ENCODE data around the gene NPW.
"Not testable (repeated sequence)": the region's sequence is repeated elsewhere in the genome, so short reads cannot be mapped to it uniquely, and the experiment has no call there.

Gene NPW

GRCh38 chr16:2023092-2024031 lies 3.8 kb downstream of the NPW start:
- DNase-seq: peak; percentile 97

- DNase-seq: no peak
These were observed 4.4 kb downstream of the NPW start for GRCh38 chr16:2024032-2024420.

- no peak for DNase-seq
These were observed 5.7 kb downstream of the NPW start for GRCh38 chr16:2025251-2025650.

DNA sequence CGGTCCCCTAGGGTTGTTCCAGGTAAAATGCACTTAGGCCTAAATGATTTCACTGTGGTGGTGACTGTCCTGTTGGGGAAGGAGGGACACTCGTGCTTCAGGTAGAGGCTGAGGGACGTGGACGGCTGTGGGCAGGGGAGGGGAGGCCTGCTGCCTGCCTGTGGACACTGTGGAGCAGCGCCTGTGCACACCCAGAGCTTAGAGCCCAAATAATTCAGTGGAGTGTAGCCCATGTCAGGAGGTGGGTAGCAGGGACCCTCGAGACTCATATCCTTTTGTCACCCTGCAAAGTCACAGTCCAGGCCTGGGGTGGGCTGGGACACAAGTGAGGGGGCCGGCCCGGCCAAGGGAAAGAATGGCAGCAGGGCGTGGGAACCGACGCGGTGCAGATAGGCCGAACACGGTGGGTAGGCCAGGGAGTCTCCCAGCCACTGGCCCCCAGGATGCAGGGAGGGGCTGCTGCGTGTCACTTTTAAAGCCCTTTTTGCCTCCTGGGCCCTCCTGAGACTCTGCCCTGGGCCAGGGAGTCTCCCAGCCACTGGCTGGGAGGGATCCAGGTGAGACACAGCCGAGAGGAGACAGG lies 6.4 kb downstream of the NPW start:
- no peak for DNase-seq

DNA sequence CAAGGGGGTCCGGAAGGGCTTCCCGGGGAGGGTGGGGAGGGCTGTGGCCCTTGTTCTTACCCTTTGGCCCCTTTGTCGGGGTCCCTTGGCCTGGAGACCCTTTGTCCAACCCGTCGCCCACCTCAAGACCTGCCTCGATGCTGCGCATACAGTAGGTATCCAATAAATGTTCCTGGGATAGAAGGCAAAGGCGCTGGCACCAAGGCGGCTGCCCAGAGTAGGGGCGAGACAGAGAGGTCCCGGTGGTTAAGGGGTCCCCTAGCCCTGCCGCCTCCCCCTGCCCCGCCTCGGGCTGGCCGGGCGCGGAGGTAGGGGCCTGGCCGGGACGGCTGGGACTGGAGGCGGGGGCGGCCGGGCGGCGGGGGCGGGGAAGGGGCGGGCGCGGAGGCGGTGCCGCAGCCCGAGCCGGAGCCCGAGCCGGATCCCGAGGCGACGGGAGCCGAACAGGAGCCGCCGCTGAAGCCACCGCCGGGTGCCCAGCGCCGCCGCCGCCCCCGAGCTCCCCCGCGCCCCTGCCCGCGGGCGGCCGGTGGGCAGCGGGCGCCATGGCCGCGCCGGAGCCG lies 7.0 kb downstream of the NPW start, which contains the start of gene NHERF2:
TSS of gene NHERF2 (plus strand) at position 442 of the 563 bp plus-strand sequence. CDS start at position 546, 104 bp downstream.
- peak; percentile 91 for DNase-seq

- no peak for DNase-seq
These were observed 7.7 kb downstream of the NPW start for GRCh38 chr16:2027024-2028010.

DNA sequence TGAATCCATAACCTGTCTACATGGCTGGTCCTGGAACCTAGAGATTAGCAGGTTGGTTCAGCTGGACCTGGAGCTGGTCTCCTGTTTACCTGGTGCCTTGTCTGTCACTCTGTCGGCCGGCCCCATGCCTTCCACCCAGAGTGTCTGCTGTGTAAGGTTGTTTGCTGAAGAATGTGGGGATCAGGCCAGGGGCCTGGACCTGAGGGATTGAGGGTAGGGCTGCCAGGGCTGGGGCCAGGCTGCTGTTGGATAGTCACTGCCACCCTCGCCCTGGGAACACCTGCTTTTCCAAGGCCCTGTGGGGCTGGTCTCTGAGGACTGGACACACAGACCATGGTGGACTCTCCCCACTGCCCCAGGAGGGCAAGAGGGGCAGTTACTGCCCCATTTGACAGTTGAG lies 8.6 kb downstream of the NPW start:
- no peak for DNase-seq

GRCh38 chr16:2028620-2029220 lies 9.1 kb downstream of the NPW start:
- no peak for DNase-seq

DNA sequence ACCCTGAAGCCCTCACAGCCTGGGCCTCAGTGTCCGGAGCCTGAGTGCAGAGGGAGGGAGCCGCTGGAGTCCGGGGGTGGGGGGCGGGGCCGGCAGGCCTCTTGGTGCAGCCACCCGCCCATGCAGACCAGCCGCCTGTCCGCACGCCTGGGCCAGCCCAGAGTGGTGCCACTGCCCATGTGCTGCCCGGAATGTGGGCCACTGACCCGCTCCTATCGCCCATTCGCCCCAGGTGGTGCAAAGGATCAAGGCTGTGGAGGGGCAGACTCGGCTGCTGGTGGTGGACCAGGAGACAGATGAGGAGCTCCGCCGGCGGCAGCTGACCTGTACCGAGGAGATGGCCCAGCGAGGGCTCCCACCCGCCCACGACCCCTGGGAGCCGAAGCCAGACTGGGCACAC lies 9.8 kb downstream of the NPW start:
- DNase-seq: no peak

- DNase-seq: no peak
These were observed 10.5 kb downstream of the NPW start for GRCh38 chr16:2030036-2030435.

- no peak for DNase-seq
These were observed 11.5 kb downstream of the NPW start for GRCh38 chr16:2031081-2031577.

DNA sequence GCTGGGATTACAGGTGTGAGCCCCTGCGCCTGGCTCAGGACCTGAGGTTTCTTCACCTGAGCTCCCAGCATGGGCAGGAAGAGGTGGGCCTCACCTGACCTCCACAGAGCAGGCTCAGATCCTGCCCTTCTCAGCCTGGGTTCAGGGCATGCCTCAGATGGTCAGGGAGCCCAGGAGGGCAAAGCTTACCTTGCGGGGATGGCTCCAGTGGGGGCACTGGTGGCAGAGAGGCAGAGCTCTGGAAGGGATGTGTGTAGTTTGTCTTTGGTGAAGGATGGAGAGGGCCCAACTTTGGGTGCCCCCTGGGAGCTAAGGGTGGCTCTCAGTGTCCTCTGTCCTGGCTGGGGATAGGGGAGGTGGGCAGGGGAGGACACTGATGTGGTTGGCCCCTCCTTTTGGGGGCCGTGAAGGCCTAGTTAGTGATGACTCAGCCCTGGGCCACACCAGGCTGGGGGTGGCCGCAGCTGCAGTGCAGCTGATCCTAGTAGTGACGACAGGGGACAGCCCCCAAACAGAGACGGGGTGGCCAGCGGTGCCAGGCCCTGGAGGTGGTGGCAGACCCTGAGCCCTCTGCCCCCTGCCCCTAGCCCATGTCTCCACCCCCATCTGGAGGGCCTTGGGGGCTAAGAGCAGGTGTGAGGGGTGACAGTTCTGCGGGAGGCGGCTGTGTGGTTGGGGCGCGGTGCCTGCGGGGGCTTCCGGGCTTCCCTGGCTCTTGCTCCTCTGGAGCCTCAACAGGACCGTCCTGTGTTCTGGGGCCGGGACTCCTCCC lies 12.9 kb downstream of the NPW start:
- DNase-seq: no peak

- no peak for DNase-seq
These were observed 13.7 kb downstream of the NPW start for GRCh38 chr16:2033057-2033908.

- not testable (repeated sequence) for DNase-seq
These were observed 14.5 kb downstream of the NPW start for GRCh38 chr16:2033909-2034695.

DNA sequence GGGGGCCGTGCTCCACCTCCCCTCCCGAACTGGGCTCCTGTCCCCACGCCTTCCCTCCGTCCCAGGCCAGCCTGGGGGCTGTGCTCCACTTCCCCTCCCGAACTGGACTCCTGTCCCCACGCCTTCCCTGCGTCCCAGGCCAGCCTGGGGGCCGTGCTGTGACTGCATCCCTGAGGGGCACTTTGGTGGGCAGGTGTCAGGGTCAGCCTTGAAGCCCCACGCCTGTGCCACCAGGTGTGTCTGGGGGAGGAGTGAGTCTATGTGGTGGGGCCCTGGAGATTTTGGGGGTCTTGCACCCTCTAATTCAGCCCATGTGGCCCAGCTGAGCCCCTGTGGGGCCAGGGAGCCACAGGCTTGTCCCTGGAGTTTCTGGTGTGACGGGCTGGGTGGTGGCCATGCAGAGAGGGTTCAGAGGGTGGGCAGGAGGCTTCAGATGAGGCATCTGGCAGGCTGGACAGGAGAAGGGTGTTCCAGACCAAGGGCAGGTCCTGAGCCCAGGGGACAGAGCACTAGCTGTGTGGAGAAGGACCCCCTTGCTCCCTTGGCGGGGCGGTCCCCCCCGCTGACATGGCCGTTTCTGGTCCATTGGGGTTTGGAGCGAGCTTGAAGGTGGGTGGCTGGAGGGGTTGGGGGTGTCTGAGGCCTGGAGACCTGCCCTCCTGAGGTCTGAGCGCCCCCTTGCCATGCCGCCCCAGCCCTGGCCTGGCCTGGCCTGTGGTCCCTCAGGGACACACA lies 15.3 kb downstream of the NPW start:
- no peak for DNase-seq

- no peak for DNase-seq
These were observed 16.0 kb downstream of the NPW start for GRCh38 chr16:2035431-2036199.

DNA sequence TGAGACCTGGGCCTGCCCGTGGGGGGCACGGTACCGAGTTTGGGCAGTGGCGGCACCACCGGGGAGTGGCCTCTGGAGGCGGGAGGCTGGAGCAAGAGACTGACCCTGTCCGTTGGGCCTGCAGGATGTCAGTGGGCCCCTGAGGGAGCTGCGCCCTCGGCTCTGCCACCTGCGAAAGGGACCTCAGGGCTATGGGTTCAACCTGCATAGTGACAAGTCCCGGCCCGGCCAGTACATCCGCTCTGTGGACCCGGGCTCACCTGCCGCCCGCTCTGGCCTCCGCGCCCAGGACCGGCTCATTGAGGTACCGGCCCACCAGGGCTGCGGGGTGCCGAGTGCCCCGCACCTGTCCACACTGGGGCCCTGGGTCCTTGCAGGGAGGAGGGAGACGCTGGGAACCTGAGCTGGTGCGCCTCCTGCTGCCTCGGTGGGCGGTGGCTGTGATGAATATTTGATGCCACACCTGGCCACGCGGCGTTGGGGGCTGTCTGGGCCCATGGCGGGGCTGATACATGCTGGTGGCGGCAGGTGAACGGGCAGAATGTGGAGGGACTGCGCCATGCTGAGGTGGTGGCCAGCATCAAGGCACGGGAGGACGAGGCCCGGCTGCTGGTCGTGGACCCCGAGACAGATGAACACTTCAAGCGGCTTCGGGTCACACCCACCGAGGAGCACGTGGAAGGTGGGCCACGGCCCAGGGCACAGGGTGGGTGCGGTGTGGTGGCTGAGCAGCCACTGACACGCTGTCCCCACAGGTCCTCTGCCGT lies 16.8 kb downstream of the NPW start:
- DNase-seq: no peak

All from 8988T (cell line).